ENCODE data around the gene LRRC34.

DNA sequence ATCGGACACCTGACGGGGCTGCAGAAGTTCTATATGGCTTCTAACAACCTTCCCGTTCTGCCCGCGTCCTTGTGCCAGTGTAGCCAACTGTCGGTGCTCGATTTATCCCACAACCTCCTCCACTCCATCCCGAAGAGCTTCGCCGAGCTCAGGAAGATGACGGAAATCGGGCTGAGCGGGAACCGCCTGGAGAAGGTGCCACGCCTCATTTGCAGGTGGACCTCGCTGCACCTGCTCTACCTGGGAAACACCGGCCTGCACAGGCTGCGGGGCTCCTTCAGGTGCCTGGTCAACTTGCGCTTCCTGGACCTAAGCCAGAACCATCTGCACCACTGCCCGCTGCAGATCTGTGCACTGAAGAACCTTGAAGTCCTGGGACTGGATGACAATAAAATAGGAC lies 9.8 kb upstream of the LRRC34 start:
- TF ChIP-seq EZH2 (IDR thresholded peaks at IDR 0.05; ENCODE audit: borderline replicate concordance, low read depth, low read length, poor library complexity, severe bottlenecking) = no peak
- TF ChIP-seq, protein P1, sequence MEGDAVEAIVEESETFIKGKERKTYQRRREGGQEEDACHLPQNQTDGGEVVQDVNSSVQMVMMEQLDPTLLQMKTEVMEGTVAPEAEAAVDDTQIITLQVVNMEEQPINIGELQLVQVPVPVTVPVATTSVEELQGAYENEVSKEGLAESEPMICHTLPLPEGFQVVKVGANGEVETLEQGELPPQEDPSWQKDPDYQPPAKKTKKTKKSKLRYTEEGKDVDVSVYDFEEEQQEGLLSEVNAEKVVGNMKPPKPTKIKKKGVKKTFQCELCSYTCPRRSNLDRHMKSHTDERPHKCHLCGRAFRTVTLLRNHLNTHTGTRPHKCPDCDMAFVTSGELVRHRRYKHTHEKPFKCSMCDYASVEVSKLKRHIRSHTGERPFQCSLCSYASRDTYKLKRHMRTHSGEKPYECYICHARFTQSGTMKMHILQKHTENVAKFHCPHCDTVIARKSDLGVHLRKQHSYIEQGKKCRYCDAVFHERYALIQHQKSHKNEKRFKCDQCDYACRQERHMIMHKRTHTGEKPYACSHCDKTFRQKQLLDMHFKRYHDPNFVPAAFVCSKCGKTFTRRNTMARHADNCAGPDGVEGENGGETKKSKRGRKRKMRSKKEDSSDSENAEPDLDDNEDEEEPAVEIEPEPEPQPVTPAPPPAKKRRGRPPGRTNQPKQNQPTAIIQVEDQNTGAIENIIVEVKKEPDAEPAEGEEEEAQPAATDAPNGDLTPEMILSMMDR (conservative IDR thresholded peaks at IDR 0.05; ENCODE audit: low read depth, low read length) = no peak

Measured in A673 (cell line).